ENCODE data around the gene KCTD12.

KCTD12 gene

GRCh38 chr13:76853921-76854608 lies 32.1 kb downstream of the KCTD12 start:
- no peak for DNase-seq (ENCODE audit: low spot score)

- no peak for DNase-seq (ENCODE audit: low spot score)
Observed at GRCh38 chr13:76853481-76853880, 32.7 kb downstream of the KCTD12 start.

- DNase-seq (ENCODE audit: low spot score) = no peak
Observed at GRCh38 chr13:76852986-76853385, 33.2 kb downstream of the KCTD12 start.

GRCh38 chr13:76851961-76852360 lies 34.2 kb downstream of the KCTD12 start:
- DNase-seq (ENCODE audit: low spot score) = no peak

- DNase-seq (ENCODE audit: low spot score) = no peak
Observed at GRCh38 chr13:76849493-76849892, 36.7 kb downstream of the KCTD12 start.

GRCh38 chr13:76848596-76848995 lies 37.6 kb downstream of the KCTD12 start:
- no peak for DNase-seq (ENCODE audit: low spot score)

GRCh38 chr13:76846363-76846762 lies 39.8 kb downstream of the KCTD12 start:
- DNase-seq (ENCODE audit: low spot score) = no peak

GRCh38 chr13:76845865-76846264 lies 40.3 kb downstream of the KCTD12 start:
- DNase-seq (ENCODE audit: low spot score) = no peak

- no peak for DNase-seq (ENCODE audit: low spot score)
Observed at GRCh38 chr13:76845367-76845766, 40.8 kb downstream of the KCTD12 start.

GRCh38 chr13:76837801-76838200 lies 48.4 kb downstream of the KCTD12 start:
- DNase-seq (ENCODE audit: low spot score) = no peak

- DNase-seq (ENCODE audit: low spot score) = no peak
Observed at GRCh38 chr13:76836311-76836710, 49.9 kb downstream of the KCTD12 start.

- DNase-seq (ENCODE audit: low spot score) = no peak
Observed at GRCh38 chr13:76833441-76833954, 52.7 kb downstream of the KCTD12 start.

- DNase-seq (ENCODE audit: low spot score) = no peak
Observed at GRCh38 chr13:76832258-76832988, 53.8 kb downstream of the KCTD12 start.

GRCh38 chr13:76830805-76831204 lies 55.4 kb downstream of the KCTD12 start:
- no peak for DNase-seq (ENCODE audit: low spot score)
